HG03060 (cell line): ENCODE results near the gene ZNG1A.
"Not testable (repeated sequence)": the region's sequence is repeated elsewhere in the genome, so short reads cannot be mapped to it uniquely, and the experiment has no call there.

Experiments
- ATAC-seq: cut with Tn5 transposase; IDR thresholded peaks from one replicate; pipeline ENCODE4 v1.9.1; 2021; ENCODE audit warnings: low read depth, moderate number of reproducible peaks; ENCODE audit not compliant: unreplicated experiment

The ZNG1A gene

DNA sequence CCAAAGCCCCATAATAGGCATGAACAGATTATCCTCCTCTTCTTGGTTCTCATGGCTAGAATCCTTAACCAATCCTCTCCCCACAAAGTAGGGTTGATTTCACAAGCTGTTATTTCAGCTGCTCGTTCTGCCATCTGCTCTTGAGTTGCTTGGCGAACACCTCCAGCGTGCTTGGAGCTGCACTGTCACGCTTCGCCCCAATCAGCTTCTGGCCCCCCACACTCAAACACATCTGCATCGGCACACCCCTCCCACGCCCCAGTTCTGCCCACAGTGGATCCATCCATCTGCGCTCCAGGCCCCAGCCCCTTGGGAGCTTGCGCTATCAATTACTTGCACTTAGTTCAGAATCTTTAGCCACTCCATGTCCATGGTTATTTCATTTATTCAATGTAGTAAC, 78.4 kb downstream of the ZNG1A start:
- ATAC-seq, result not testable (repeated sequence)

DNA sequence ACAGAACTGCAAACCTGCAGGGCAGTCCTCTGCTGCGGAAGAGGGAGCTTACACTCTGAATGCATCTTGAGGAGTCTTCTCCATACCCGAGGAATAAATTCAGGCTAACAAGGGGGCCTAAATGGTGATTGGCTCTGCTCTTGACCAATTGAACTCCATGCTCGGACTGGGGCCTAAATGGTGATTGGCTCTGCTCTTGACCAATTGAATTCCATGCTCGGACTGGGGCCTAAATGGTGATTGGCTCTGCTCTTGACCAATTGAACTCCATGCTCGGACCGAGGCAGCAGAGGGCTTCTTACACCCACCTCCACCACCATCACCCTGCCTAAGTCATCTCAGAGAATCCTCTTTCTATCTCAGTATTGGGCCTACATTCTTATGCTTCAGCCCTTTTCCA, 79.0 kb downstream of the ZNG1A start:
- ATAC-seq, result not testable (repeated sequence)

DNA sequence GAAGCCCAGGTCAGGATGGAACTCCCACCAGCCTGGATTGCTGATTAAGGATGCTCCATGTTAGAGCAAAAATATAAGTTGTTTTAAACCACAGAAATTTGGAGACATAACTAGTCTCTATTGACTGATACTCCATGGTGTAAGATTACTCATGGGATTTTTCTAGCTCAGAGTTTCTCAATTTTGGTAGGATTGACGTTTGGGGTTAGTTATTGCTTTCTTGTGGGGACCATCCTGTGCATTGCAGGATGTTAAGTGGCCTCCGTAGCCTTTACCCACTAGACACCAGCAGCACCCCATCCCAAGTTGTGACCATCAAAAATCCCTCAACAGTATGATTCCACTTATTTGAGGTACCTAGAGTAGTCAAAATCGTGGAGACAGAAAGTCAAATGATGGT, 80.1 kb downstream of the ZNG1A start:
- not testable (repeated sequence) for ATAC-seq

DNA sequence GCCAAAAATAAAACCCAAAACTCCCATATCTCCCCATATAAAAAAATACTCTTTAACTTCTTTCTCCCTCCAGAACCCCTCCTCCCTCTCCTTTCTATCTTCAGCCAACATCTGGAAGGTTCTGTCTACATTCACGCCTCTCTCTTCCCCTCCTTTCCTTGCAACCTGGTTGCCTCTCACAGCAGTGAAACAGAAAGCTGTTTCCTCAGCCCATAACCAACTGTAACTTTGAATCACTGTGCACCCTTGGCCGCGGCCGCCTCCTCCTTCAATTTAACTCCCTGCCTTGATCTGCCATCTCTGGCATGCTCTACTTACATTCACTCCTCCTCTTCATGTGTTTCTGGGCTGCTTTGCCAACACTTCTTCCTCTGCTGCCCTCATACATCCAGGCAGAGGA, 83.9 kb downstream of the ZNG1A start:
- not testable (repeated sequence) for ATAC-seq

- not testable (repeated sequence) for ATAC-seq
Observed at GRCh38 chr9:94323-94722, 84.5 kb downstream of the ZNG1A start.

GRCh38 chr9:93909-94308, 84.9 kb downstream of the ZNG1A start:
- not testable (repeated sequence) for ATAC-seq

DNA sequence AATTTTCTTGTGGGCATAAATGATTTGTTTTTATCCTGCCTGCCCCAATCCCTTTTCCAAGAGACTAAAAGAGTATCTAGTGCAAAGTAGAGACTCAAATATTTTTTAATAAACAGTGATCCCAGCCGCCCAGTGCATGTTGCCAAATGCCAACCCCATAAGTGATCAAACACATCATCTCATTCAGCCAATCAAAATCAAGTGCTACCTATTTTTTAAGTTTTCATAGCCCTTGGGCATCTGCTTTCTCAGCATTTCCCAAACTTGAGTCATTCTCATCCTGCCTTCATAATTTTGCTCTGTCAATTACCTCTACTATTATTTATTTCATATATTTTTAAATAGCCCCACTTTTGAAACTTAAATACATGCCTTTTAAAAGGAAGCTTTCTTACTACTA, 88.0 kb downstream of the ZNG1A start:
- not testable (repeated sequence) for ATAC-seq

DNA sequence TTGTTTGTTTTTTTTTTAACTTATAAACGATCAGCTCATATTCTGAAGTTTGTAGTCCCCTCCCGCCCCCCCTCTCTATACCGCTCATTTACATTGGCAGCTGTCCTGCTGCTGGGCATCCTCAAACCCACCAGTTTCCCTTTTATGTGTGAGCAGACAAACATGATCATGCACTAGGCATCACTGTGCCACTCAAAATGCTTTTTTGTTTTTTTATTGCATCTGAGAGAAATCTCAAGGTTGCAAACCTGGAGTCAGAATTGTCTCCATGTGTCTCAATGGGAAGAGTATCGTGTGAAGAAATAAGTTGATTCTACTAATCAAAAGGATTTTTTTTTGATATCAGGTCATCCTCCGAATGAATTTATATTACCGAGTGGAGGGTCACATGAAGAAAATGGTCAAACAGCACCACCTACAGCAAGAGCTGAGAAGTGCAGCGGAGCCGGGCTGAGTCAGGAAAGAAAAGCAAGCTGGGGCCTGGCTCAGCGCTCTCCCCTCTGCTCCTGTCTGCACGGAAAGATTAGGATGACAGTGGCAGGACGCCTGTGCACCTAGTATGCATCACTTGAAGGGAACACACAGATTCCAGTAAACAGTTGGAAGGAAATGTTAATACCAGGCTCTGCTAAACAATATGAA, 90.3 kb downstream of the ZNG1A start:
- not testable (repeated sequence) for ATAC-seq

DNA sequence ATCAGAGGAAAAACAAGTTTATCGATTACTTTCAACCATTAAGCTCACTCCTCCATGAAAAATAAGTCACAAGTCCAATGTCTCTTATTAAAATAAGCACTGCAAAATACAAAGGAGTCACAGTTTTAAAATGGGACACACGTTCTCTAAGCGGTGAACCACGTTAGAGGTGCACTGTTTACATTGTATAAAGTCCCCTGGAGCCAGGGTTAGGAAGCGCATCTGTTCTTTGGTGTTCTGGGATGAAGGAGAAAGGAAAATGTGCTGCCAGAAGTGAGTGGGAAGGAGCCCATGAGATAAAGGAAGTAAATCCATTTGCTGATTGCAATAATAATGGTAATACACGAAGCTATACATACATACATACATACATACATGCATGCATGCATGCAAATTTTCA, 91.0 kb downstream of the ZNG1A start:
- not testable (repeated sequence) for ATAC-seq

DNA sequence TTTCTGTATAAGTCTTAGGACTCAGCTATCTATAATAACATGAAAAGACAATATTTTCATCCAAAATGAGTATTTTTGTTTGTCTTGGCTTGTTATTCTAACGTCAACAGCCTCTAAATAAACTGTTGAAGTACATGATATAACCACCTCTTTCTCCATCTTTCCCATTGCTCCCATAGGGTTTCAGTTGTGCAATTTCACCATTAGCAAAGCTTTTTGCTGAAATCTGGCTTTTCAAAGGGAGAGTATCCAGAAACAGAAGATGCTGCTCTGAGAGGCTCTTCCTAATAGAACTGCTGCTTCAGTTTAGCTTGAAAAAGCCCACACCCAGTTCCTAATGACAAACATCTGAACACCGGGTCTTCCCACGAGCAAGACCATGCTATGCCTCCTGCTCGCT, 91.8 kb downstream of the ZNG1A start:
- ATAC-seq, result not testable (repeated sequence)

DNA sequence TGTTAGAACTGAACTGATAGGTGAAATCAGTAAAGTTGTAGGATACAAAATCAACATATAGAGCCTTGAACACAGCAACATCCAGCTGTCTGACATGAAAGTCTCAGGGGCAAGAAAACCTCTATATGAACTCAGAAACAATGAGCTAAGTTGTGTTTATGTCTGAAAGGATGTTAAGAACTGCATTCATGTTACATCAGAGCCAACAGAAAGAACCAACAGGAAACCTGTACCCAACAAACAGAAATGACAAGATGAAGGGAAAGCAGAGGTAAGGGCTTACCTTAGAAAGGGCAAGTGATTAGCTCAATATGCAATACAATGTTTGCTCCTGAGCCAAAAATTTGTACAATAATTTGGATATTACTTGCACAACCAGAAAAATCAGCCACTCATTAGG, 92.2 kb downstream of the ZNG1A start:
- not testable (repeated sequence) for ATAC-seq

- ATAC-seq, result not testable (repeated sequence)
Observed at GRCh38 chr9:82932-83689, 95.7 kb downstream of the ZNG1A start.

GRCh38 chr9:78333-78732, 100.5 kb downstream of the ZNG1A start:
- not testable (repeated sequence) for ATAC-seq

GRCh38 chr9:76389-76788, 102.5 kb downstream of the ZNG1A start:
- not testable (repeated sequence) for ATAC-seq

DNA sequence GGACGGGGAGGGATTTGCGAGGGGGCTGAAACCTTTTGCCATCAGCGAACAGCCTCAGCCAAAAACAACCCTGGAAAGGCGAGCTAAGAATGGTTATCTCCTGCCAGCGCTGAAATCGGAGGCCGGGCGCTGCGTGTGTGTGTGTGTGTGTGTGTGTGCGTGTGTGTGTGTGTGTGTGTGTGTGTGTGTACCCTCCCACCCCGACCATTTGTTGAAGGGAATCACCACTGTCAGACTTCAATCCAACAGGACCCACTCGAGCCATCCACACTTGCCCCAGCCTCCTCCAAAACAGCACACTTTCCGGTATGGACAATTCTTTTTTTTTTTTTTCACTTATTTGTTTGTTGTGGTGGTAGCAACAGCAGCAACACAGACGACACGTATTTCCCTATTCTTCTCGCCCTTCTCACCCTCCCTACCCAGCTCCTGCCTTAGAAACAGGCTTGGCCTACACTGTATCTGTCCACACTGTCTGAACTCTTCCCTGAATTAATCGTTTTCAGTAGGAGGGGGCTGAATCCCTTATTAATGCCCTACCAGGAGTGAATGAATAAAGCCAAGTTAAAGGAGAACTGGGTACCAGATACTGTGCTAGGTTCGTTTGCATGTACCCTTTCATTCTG, 104.8 kb downstream of the ZNG1A start:
- not testable (repeated sequence) for ATAC-seq

GRCh38 chr9:73076-73899, 105.6 kb downstream of the ZNG1A start:
- not testable (repeated sequence) for ATAC-seq
